GM12875 (cell line): ENCODE results near the gene DOCK3.

Experiments
- H3K4me3 ChIP-seq: one replicate; pipeline ENCODE4 v1.5.1; 2011; ENCODE audit warnings: low read depth, low read length, control low read depth
- CTCF ChIP-seq: IDR thresholded peaks from 2 replicates; pipeline ENCODE4 v1.5.1; 2011; ENCODE audit warnings: low read depth, mild to moderate bottlenecking, control low read depth, inconsistent platforms, low read length, moderate library complexity, borderline replicate concordance; ENCODE audit not compliant: insufficient read depth

DOCK3 gene

GRCh38 chr3:51379746-51380455, 705.2 kb downstream of the DOCK3 start:
- no peak for TF ChIP-seq CTCF
- H3K4me3 ChIP-seq, result no peak overlapping the region

DNA sequence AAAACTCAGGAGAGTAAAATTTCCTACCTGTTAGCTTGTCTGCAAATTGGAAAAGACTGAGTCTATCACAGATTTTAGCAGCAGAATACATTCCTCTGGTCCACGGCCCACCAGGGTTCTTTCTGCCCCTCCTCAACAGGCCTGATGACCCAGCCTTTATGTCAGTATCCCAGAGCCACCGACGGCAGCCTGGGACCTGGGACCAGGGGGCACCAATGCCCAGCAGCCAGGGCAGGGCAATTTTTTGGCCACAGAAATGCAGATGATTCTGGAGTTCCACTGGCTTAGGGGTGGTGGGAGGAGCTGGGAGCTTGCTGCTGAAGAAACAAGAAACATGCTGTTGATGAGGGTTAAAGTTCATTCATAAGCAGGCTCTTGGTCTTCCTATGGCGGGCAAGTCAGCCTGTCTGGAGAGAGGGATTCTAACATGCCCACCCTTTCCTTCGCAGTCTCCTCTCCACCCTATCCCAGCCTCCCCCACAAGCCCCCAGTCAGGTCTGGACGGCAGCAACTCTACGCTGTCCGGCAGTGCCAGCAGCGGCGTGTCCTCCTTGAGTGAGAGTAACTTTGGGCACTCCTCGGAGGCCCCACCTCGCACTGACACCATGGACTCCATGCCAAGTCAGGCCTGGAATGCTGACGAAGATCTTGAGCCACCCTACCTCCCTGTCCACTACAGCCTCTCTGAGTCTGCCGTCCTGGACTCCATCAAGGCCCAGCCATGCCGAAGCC, 706.0 kb downstream of the DOCK3 start:
- no peak for TF ChIP-seq CTCF
- H3K4me3 ChIP-seq, result no peak overlapping the region

GRCh38 chr3:51381333-51381705, 706.6 kb downstream of the DOCK3 start:
- no peak for TF ChIP-seq CTCF

DNA sequence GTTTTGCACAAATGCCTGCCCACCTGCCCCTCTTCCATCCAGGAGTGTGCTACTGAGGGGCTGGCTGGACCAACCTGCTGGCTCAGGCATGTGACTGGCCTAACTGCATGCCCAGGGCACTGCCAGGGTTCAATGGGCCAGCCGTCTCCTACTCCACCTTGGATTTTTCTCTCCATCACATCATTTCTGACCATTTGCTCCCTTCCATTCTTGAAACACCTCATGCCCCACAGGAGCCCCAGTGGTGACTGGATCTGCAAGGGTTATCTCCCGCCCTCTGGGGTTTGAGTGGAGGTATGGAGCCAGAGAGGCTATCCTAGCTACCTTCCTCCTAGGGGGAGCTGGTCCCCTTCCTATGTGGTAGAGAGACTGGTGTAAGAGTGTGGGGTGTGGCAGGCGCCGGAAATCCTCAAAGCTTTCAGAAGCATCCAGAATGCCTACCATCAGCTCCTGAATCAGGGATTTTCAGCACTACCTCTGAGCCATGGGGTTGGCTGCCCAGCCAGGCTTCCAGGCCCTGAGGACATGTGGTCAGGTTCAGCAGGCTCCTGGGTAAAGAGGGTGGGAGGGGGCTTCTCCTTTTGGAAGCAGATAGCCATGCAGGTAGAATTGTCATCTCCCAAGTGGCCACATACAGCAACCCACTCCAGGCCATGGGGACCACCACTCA, 707.5 kb downstream of the DOCK3 start:
- no peak for TF ChIP-seq CTCF
- no peak overlapping the region for H3K4me3 ChIP-seq

More at GRCh38 chr3:51381333-51381705, 706.6 kb downstream of the DOCK3 start:
- H3K4me3 ChIP-seq, result no peak overlapping the region

- H3K4me3 ChIP-seq, result no peak overlapping the region
- no peak for TF ChIP-seq CTCF
Observed at GRCh38 chr3:51382947-51383578, 708.3 kb downstream of the DOCK3 start.

DNA sequence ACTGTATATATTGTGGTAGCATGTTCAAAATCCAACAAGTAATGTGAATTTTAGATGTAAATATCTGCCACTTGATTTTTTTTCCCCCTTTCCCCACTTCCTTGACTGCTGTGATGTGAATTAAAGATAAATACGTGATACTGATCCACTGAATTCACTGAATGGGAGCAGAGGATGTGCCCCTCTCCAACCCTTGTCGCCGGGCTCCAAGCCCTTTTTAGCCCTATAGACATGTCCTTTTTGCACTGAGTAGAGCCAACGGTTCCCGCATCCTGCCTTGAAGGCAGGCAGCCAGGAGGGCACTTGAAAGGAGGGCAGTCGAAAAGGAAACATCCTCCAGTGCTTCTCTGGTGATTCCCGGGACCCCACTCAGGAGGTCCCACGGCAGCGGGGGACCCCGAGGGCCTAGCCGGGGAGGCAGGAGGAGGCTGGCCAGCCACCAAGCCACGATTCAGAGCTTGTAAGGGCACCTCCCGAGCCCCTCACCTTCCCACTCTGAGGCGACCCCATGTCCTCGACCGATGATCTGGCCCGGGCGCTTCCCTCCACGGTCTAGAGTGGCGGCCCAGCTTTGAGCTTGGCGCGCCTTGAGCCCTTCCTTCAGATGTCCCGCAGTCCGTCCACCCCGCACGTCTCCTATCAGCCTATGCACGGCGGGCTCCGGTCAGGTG, 709.5 kb downstream of the DOCK3 start:
- peak overlapping the region; percentile 94 for H3K4me3 ChIP-seq
- no peak for TF ChIP-seq CTCF
